Stimulated activated naive CD8-positive, alpha-beta T cell treated with anti-CD3 and anti-CD28 coated beads, Interleukin-15, amount 100 ng/mL, for 72 hours (primary cell): ENCODE data around the gene SRCIN1.

Experiments
- ATAC-seq: fragments of 150-1000 bp; cut with Tn5 transposase; 2 replicates; pipeline ENCODE4 v1.10.0; 2021; ENCODE audit warnings: mild to moderate bottlenecking, moderate library complexity
- DNase-seq, 2 donors: peaks; one replicate each; pipeline ENCODE4 v3.0.0; 2021 to 2022
- H3K27ac Mint-ChIP-seq, 2 donors: one replicate each; pipeline ENCODE4 v1.8.0; 2022; ENCODE audit warnings: mild to moderate bottlenecking in 2 of 2, mixed read lengths in 2 of 2, moderate library complexity in 2 of 2
- H3K27me3 Mint-ChIP-seq: one replicate; pipeline ENCODE4 v1.8.0; 2022; ENCODE audit warnings: mixed read lengths
- H3K4me1 Mint-ChIP-seq: one replicate; pipeline ENCODE4 v1.8.0; 2022; ENCODE audit warnings: mild to moderate bottlenecking, mixed read lengths
- H3K4me3 Mint-ChIP-seq, 2 donors: one replicate each; pipeline ENCODE4 v1.8.0; 2022; ENCODE audit warnings: mild to moderate bottlenecking in 2 of 2, mixed read lengths in 2 of 2, moderate library complexity in 1 of 2
- H3K9me3 Mint-ChIP-seq, 2 donors: one replicate each; pipeline ENCODE4 v1.8.0; 2022; ENCODE audit warnings: mixed read lengths in 2 of 2

SRCIN1 gene

DNA sequence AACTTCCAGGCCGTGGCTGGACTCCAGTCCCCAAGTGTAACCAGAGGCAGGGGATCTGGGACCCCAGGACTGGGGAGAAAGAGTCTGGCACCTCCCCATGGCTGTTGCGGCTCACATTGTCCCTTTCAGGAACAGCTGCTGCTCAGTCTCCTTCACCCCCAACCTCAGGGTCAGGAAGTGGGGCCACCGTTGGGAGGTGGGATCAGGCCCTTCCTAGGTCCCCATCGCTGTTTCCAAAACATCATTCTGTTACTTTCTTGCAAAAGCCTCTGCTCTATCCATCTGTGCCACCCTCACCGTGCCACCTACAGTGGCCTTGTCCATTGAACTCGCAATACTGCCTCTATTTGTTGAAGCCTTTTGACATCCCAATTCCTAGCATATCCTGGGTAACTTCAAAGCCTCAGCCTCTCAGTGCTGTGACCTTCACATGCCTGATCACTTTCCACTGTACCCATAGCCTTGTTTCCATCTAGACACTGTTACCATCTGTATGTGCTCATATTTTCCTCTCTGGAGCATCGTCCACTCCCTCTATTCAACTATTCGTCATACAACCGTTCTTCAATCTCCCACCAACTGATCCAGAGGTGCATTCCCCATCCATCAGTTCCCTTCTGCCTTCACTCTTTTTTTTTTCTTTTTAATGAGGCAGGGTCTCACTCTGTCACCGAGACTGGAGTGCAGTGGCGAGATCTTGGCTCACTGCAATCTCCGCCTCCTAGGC, 15.0 kb upstream of the SRCIN1 start:
- DNase-seq: no peak

DNA sequence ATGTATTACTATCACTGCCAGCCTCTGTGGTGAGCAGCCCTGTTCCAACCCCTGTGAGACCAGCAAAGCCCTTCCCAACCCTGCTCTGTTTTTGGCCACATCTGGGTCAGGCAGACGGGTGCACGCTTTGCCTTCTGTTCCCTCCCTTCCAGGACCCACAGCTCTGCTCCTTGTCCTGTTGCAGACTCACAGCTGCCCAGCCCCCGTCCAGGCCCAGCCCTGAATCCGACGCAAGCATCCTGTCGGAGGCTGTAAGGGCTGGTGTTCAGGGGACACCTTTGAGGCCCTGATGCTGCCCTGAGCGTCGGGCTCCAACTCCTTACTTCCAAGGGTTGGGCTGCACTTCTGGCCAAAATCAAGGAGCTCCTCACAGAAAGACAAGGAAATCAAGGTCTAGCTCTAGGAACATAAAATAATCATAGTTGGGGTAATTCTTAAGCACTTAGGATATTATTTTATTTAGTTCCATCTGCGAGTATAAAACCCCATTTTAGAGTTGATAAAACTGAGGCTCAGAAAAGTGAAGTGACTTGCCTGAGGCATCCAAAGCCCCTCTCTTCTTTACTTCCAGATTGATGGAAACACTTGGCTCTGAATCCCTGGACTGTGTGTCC, 14.3 kb upstream of the SRCIN1 start:
- peaks cover 7% of the 10 kb centered on the region for H3K4me1 Mint-ChIP-seq
- H3K27me3 Mint-ChIP-seq: peaks cover 61% of the 10 kb centered on the region
- ATAC-seq (no peak), DNase-seq (no peak)
- no peaks in the 10 kb centered on the region for H3K9me3 Mint-ChIP-seq
- no peak overlapping the region for H3K4me3 Mint-ChIP-seq
- no peak overlapping the region for H3K27ac Mint-ChIP-seq

More for the DNA sequence above, 15.0 kb upstream of the SRCIN1 start:
- peaks cover 9% of the 10 kb centered on the region for H3K4me1 Mint-ChIP-seq
- no peak overlapping the region for H3K27ac Mint-ChIP-seq
- no peaks in the 10 kb centered on the region for H3K9me3 Mint-ChIP-seq
- no peak overlapping the region for H3K4me3 Mint-ChIP-seq
- peaks cover 61% of the 10 kb centered on the region for H3K27me3 Mint-ChIP-seq
- no peak for ATAC-seq

DNA sequence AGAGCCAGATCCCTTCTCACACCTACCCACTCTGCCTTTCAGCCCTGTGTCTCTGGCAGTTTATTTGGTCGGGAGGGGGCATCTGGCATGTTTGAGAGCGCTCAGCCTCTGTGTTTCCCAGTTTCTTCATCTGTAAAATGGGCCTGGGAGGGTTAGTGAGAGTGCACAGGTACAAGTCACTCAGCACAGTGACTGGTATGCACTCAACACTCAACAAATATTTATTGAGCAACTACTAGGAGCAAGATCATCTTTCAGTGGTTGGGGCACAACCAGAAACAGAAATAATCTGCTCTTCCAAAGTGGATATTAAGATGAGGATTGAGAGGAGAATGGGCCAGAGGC, 13.7 kb upstream of the SRCIN1 start:
- H3K9me3 Mint-ChIP-seq: no peaks in the 10 kb centered on the region
- H3K4me1 Mint-ChIP-seq: peaks cover under 1% of the 10 kb centered on the region
- peaks cover 64% of the 10 kb centered on the region for H3K27me3 Mint-ChIP-seq

DNA sequence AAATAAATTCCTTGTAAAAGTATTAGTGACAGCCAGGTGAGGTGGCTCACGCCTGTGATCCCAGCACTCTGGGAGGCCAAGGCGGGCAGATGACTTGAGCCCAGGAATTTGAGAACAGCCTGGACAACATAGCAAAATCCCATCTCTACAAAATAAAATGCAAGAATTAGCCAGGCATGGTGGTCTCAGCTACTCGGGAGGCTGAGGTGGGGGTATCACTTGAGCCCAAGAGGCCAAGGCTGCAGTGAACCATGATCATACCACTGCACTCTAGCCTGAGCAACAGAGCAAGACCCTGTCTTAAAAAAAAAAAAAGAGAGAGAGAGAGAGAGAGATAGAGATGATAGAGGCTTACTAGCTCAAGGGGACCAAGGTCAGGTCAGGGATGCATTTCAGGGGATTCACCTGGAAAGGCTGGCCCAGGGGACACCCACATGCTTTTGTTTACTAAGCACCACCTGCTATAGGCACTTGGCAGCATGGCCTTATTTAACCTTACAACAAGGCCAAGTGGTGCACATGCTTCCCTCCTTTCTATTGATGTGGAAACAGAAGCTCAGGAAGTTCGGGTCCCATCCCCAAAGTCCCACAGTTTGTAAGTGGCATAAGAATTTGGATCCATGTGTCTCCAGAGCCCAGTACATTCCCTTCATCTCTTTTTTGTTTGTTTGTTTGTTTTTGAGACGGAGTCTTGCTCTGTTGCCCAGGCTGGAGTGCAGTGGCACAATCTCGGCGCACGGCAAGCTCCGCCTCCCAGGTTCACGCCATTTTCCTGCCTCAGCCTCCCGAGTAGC, 12.4 kb upstream of the SRCIN1 start:
- DNase-seq: no peak
- Mint-ChIP-seq H3K27me3 (peaks cover 69% of the 10 kb centered on the region), H3K4me1 (no peaks in the 10 kb centered on the region), H3K27ac (no peak overlapping the region), H3K9me3 (no peaks in the 10 kb centered on the region), H3K4me3 (no peak overlapping the region)
- no peak for ATAC-seq

More for the DNA sequence above, 13.7 kb upstream of the SRCIN1 start:
- no peak for ATAC-seq
- no peak for DNase-seq
- H3K27ac Mint-ChIP-seq: no peak overlapping the region
- no peak overlapping the region for H3K4me3 Mint-ChIP-seq

DNA sequence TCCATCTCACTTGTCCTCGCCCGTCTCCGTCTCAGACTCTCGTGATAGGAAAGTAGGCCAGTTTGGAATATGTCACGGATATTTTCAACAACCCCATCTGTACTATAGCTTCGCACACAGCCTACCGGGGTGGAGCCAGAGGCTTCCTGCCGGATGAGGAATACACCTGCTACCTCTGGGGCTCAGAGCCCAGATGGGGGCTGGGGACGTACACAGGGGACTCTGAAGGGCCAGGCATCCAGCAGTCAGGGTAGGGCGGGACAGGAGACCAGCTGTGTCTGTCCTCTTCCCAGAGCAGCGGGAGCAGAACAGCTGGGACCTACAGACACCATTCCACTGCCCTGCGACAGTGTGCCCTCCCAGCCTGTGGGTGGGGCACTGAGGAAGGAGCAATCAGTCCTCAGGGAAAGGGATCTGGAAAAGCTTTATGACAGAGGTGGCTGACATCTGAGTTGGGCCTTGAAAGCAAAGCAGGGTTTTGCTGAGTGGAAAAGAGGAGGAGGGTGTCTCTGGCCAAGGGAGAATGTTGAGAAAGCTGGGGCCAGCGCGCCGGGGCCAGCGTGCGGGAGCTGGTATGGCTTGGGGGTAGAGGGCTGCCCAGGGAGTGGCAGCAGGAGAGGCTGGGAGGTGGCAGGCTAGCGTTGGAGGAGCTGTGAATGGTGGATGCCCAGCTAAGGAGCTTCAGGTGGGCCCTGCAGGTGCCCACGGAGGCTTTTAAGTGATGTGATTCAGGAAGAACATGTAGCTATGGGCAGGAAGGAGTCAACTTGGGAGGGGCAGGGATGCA, 11.5 kb upstream of the SRCIN1 start:
- Mint-ChIP-seq H3K4me1 (no peaks in the 10 kb centered on the region), H3K9me3 (no peaks in the 10 kb centered on the region), H3K27ac (peak overlapping the region; percentile 12 to 52), H3K4me3 (no peak overlapping the region), H3K27me3 (peaks cover 69% of the 10 kb centered on the region)
- DNase-seq (no peak), ATAC-seq (no peak)

DNA sequence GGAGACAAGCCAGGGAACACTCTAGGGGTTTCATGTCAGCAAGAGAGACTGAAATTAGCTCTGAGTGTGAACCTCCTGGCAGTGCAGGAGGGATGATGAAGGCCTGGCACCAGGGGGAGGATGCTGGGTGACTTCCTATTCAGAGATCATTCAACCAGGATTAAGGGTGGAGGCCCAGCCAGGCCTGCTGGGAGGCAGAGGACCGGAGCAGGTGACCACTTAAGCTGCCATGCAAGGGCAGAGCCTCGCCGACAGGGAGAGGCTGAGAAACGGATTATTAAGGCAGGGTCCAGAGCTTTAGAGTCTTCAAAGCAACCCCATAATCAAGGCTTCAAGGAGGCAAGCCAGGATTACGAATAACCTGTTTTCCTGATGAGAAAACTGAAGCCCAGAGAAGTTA, 10.6 kb upstream of the SRCIN1 start:
- Mint-ChIP-seq H3K4me3 (no peak overlapping the region), H3K9me3 (no peaks in the 10 kb centered on the region), H3K4me1 (no peaks in the 10 kb centered on the region), H3K27ac (peak overlapping the region in 1 of 2 donors; percentile 14), H3K27me3 (peaks cover 69% of the 10 kb centered on the region)
- ATAC-seq (no peak), DNase-seq (no peak)

DNA sequence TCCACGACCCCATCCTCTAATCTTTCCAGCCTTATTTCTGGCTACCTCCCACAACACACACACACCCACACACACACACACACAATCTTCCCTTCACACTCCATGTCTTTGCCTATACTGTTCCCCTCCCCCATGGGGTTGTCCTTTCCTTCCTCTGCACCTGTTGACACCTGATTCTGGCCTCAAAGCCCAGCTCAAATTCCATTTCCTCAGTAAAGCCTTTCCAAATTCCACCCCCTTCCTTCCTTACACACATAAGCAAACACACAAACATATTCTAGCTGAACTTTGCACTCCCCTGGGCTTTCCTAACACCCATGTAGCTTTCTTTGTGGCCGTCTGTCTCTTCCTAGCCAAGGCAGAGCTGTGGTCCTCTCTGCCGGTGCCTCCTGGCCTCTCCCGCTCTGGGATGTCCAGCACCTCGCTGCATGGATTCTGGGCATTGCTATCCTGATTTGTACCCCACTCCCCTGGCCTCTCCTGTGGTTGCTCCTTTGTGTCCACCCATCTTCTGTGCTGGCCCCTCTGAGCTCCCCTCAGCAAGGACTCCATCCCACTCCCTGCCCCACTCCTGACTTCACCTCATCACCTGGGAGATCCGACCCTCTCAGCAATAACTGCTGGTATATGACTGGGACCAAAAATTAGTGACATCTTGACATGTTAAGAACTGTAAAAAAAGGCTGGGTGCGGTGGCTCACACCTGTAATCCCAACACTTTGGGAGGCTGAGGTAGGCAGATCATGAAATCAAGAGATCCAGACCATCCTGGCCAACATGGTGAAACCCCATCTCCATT, 8.4 kb upstream of the SRCIN1 start:
- ATAC-seq (no peak), DNase-seq (no peak)
- H3K9me3 Mint-ChIP-seq: no peaks in the 10 kb centered on the region
- peaks cover 69% of the 10 kb centered on the region for H3K27me3 Mint-ChIP-seq
- no peak overlapping the region for H3K4me3 Mint-ChIP-seq
- H3K27ac Mint-ChIP-seq: no peak overlapping the region
- no peaks in the 10 kb centered on the region for H3K4me1 Mint-ChIP-seq

DNA sequence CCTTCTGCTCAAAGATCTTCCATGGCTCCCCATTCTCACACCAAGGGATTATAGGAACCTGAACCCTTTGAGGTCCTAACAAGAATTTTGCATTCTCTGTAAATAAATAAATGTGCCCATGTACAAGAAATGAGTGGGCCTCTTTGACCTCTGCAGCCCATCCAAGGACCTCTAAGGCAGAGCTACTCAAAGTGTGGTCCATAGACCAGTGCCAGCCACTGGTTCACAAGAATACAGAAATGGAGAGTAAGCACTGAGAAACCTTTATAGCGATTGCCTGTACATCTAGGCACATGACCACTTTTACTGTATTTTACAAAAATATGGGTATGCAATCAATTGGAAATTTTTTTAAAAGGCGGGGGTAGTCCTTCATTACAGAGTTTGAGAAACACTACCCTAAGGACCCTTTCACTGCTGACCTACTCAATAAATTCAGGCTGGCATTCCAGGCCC, 7.8 kb upstream of the SRCIN1 start:
- Mint-ChIP-seq H3K27me3 (peaks cover 69% of the 10 kb centered on the region), H3K27ac (no peak overlapping the region), H3K9me3 (no peaks in the 10 kb centered on the region), H3K4me1 (no peaks in the 10 kb centered on the region), H3K4me3 (no peak overlapping the region)
- DNase-seq (no peak), ATAC-seq (no peak)

DNA sequence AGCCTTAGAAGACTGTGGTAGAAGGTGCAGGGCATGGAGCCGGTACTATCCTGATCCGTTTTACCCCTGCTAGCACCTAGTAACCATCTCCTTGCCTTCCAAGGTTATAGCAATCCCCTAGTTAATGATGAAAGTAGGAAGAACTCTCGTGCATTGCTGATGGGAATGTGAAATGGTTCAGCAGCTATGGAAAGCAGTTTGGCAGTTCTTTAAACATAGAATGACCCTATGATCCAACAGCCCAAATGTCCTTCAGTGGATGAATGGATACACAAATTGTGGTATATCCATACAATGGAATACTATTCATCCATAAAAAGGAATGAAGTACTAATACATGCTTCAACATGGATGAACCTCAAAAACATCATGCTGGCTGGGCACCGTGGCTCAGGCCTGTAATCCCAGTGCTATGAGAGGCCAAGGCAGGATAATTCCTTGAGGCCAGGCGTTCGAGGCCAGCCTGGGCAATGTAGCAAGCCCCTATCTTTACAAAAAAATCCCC, 6.2 kb upstream of the SRCIN1 start:
- Mint-ChIP-seq H3K4me3 (no peak overlapping the region), H3K27me3 (peaks cover 74% of the 10 kb centered on the region), H3K27ac (no peak overlapping the region), H3K4me1 (peaks cover 9% of the 10 kb centered on the region), H3K9me3 (no peaks in the 10 kb centered on the region)
- DNase-seq: no peak
- no peak for ATAC-seq

DNA sequence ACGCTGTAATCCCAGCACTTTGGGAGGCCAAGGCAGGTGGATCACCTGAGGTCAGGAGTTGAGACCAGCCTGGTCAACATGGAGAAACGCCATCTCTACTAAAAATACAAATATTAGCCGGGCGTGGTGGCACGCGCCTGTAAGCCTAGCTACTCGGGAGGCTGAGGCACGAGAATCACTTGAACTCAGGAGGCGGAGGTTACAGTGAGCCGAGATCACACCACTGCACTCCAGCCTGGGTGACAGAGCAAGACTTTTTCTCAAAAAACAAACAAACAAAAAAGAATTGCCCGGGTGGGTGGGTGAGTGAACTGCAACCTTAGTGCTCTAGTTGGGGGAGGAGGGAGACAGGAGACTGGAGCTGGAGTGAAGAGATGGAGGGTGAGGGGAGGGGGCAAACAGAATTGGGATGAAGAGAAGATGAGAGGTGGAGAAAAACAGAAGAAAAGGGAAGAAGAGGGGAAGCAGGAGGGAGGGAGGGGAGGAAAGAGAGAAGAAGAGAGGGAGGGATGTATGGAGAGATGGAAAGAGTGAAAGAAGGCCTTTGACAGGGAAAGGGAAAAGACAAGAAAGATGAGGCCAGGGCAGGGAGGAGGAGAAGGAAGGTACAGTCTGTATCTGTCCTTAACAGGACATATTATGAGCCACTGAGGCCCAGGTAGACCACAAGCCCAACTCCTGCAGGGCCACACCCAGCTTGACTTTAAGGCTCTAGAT, 5.5 kb upstream of the SRCIN1 start:
- Mint-ChIP-seq H3K4me3 (no peak overlapping the region), H3K27ac (no peak overlapping the region), H3K4me1 (peaks cover 16% of the 10 kb centered on the region), H3K9me3 (no peaks in the 10 kb centered on the region), H3K27me3 (peaks cover 81% of the 10 kb centered on the region)
- no peak for DNase-seq
- ATAC-seq: no peak

DNA sequence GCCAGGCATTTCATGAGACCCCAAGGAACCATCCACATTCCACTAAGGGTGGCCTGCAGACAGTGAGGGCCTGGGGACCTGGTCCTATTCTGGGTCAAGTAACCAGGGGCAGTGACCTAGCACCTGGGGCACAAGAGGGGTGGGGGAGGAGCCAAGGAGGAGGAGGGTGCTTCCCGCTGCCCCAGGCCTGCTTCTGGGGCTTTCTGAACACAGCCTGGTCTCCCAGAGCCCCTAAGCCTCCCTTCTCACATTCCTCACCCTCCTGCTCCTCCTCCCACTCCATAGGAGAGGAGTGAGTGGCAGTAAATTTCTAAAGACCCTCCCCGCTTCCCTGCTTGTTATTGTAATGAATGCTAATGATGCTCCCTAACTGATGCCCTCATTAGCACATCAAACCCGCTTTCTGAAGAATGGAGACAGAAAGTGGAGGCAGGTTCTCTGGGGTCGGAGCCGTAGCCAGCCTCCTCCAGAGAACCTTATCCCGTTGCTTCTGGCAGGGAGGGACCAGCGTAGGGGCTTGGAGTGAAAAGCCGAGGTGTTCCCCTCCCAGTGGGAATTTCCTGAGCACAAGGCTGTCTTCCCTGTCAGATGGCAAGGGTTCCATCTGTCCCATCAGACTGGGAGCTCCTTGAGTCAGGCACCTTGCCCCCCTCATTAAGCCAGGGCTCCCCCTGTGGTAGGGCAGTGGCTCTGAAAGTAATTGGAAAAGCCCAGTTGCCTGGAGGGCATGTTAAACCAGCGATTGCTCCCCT, 3.7 kb upstream of the SRCIN1 start:
- no peak for ATAC-seq

DNA sequence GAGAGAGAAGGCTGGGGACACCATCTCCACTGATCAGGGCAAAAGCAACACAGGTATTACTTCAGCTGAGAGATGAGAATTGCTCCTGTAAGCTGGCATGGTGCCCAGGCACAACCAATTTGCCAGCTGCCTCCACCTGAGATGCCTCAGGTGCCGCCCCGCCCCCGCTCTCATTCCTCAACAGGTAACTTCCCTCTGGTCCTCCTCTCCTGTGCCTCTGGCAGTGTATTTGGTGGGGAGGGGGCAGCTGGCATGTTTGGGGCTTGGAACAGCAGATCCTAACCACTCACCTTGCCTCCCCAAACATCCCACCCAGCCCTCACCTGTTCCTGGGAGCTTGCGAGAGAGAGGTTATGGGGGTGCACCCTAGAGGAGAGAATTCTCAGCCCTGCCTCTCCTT, 2.9 kb upstream of the SRCIN1 start:
- peaks cover 16% of the 10 kb centered on the region for H3K4me1 Mint-ChIP-seq
- no peak for DNase-seq
- no peak overlapping the region for H3K4me3 Mint-ChIP-seq
- H3K27ac Mint-ChIP-seq: no peak overlapping the region
- H3K27me3 Mint-ChIP-seq: peaks cover 98% of the 10 kb centered on the region
- ATAC-seq: no peak
- no peaks in the 10 kb centered on the region for H3K9me3 Mint-ChIP-seq

More for the DNA sequence above, 3.7 kb upstream of the SRCIN1 start:
- no peak overlapping the region for H3K27ac Mint-ChIP-seq
- no peak for DNase-seq
- H3K9me3 Mint-ChIP-seq: no peaks in the 10 kb centered on the region
- H3K27me3 Mint-ChIP-seq: peaks cover 96% of the 10 kb centered on the region
- no peak overlapping the region for H3K4me3 Mint-ChIP-seq
- peaks cover 16% of the 10 kb centered on the region for H3K4me1 Mint-ChIP-seq

DNA sequence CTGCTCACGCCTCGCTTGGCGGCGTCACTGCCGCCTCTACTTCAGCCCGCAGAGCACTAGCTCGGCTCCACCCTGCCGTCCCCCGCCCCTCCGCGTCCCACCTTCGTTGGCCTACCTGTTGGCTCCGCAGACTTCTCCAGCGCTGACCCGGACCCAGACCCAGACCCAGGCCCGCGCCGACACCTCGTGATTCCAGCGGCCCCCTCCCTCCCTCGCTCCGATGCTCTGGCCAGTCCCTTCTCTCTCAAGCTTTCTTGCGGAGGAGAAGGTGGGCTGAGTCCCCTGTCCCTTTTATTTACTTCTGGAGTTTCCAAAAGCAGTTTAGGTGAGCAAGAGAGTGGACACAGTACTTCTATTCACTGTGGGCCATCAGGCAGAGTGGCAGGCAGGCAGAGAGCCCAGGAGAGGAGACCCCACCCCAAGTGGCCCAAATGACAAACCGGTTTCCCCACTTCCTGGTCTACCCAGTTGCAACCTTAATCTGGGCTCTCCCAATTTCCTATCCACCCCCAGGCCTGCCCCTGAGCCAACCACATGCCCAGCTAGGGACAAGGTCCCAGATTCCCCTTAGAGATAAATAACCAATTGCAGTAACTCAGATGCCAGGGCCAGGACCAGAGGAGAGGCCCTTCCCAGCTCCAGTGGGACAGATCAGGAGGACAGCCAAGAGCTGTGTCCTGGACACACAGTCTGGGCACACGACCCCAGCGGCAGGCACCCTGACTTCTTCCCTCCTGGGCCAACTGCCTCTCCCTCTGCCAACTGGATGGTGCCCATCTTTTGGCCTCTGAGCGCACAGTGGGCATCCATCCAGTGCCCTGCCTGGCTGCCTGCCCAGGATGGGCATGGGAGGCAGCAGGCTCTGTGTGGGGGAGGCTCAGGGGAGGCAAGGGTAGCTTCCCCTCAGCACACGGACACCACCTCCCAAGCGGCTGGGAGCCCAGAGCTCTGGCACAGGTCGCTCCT, 1.2 kb upstream of the SRCIN1 start:
- no peak for ATAC-seq
- peak overlapping the region; percentile 84 to 87 for H3K4me3 Mint-ChIP-seq
- H3K4me1 Mint-ChIP-seq: peaks cover 24% of the 10 kb centered on the region
- no peaks in the 10 kb centered on the region for H3K9me3 Mint-ChIP-seq
- H3K27me3 Mint-ChIP-seq: peaks cover 100% of the 10 kb centered on the region
- DNase-seq: no peak
- peak overlapping the region in 1 of 2 donors; percentile 74 for H3K27ac Mint-ChIP-seq
